TTC549 (cell line): ENCODE measurements around the gene MAP4K2.

ENCODE experiments used
- FAIRE-seq: peaks from 2 replicates; lab custom pipeline; 2012; peaks lifted over from hg19 to GRCh38; lab: Jason Lieb, UNC

Gene MAP4K2

DNA sequence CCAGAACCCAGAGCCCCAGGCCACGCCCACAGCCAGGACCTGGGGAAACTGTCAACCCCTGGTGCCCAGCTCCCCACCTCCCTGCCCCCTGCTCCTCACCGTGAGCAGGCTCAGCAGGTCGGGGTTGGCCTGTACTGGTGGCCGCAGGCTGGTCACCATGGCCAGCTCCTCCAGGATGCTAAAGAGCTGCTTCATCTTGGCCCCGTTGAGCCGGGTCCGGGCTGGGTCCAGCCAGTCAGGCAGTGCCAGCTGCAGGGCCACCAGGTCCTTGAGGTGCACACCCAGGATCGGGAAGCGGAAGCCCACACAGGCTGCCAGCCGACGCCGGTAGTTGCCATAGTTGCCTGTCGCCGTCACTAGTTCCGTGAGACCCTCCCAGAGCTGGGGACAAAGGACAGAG is 66.4 kb downstream of the MAP4K2 start:
- no peak for FAIRE-seq

DNA sequence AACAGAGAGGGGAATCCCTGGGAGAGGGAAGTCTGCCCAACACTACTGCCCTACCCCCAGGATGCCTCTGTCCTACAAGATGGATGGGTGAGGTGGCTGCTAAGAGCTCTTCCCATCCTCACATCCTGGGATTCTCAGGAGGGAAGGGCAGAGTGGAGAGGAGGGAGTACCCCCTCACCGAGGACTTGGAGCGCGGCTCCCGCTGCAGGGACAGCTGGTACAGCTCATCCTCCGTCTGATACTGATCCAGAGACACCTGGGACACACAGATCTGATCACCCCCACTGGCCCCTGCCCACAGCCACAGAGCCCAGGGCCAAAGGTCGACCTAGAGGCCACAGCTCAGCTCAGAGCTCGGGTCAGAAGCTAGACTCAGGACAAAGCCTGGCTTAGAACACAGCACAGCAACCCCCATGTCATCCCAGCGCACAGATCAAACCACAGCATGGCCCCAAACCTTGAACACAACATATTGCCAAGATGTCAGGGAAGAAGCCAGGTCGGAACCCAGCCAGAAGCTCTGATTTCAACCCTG is 67.2 kb downstream of the MAP4K2 start:
- no peak for FAIRE-seq
